Non-pigmented ciliary epithelial cell (primary cell): ENCODE data around the gene ATP6V1D.
"Not testable (repeated sequence)": the region's sequence is repeated elsewhere in the genome, so short reads cannot be mapped to it uniquely, and the experiment has no call there.

ENCODE experiments used
- DNase-seq: peaks from one replicate; pipeline ENCODE4 v3.0.0-alpha.2; 2010; ENCODE audit warnings: low read depth

ATP6V1D gene

GRCh38 chr14:67370830-67371229 is 11.2 kb upstream of the ATP6V1D start:
- no peak for DNase-seq

GRCh38 chr14:67365476-67365875 is 5.9 kb upstream of the ATP6V1D start:
- DNase-seq: no peak

GRCh38 chr14:67360470-67361206 is 1.0 kb upstream of the ATP6V1D start:
- no peak for DNase-seq

GRCh38 chr14:67358924-67359774 is 455 bp downstream of the ATP6V1D start:
- no peak for DNase-seq

GRCh38 chr14:67357969-67358354 is 1.6 kb downstream of the ATP6V1D start:
- no peak for DNase-seq

GRCh38 chr14:67357186-67357968 is 2.2 kb downstream of the ATP6V1D start:
- DNase-seq: no peak

- no peak for DNase-seq
Measured at GRCh38 chr14:67352055-67352454, 7.5 kb downstream of the ATP6V1D start.

GRCh38 chr14:67345583-67345982 is 14.0 kb downstream of the ATP6V1D start:
- no peak for DNase-seq

- DNase-seq: no peak
Measured at GRCh38 chr14:67343601-67344230, 15.9 kb downstream of the ATP6V1D start.

GRCh38 chr14:67341231-67341630 is 18.4 kb downstream of the ATP6V1D start:
- not testable (repeated sequence) for DNase-seq

- DNase-seq: no peak
Measured at GRCh38 chr14:67335781-67336180, 23.8 kb downstream of the ATP6V1D start.

GRCh38 chr14:67332468-67332867 is 27.1 kb downstream of the ATP6V1D start:
- no peak for DNase-seq

GRCh38 chr14:67331368-67332125 is 28.1 kb downstream of the ATP6V1D start:
- DNase-seq: peak; percentile 37

GRCh38 chr14:67329666-67330065 is 29.9 kb downstream of the ATP6V1D start:
- DNase-seq: not testable (repeated sequence)

GRCh38 chr14:67319142-67319541 is 40.5 kb downstream of the ATP6V1D start:
- DNase-seq: no peak

GRCh38 chr14:67317822-67318221 is 41.8 kb downstream of the ATP6V1D start:
- no peak for DNase-seq

GRCh38 chr14:67313153-67313552 is 46.5 kb downstream of the ATP6V1D start:
- DNase-seq: no peak

GRCh38 chr14:67311868-67312267 is 47.7 kb downstream of the ATP6V1D start:
- DNase-seq: no peak
